ENCODE results near the gene TASP1. TPM values are rescaled to one million over a fixed set of nuclear protein-coding genes. Genes with fewer than 3 reads are reported as not detected.

Gene TASP1
- total RNA-seq, 2 experiments from 2014 or later: 10.7 to 11.3 TPM

DNA sequence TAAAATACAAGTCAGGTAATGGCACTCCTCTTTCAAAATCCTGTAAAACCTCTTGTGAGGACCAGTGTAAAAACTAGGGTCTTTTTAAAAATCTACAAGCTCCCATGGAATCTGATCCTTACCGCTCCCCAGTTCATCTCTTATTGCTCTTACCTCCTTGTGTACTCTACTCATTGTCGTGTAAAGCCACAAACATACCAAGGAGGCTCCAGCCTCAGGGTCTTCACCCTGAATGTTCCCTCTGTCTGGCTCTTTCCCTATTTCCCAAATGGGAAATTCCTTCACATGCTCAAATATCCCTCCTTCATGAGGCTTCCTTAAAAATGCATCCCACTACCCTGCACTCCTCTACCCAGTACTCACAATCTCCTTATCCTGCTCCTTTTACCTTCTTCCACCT lies 67.1 kb downstream of the TASP1 start:
- H3K4me3 Mint-ChIP-seq: no peak overlapping the region
- no peak overlapping the region for H3K4me3 ChIP-seq (ENCODE audit: low read length)
- H3K27ac ChIP-seq (ENCODE audit: low read depth in 1 of 2, low read length in 2 of 2): no peak overlapping the region
- no peaks in the 10 kb centered on the region for H3K27me3 ChIP-seq (ENCODE audit: control insufficient read depth in 1 of 2, insufficient read depth in 2 of 2, low read length in 2 of 2)
- POLR2A ChIA-PET: no interaction called here
- DNase-seq: no peak
- H3K4me1 ChIP-seq (ENCODE audit: insufficient read depth, low read length): no peaks in the 10 kb centered on the region
- peaks cover 0 to 5% of the 10 kb centered on the region in 2 experiments for H3K9me3 ChIP-seq (ENCODE audit: control insufficient read depth in 1 of 2, insufficient read depth in 1 of 2, low read length in 2 of 2)
- H3K4me1 Mint-ChIP-seq (ENCODE audit: low read depth): no peaks in the 10 kb centered on the region
- no peak overlapping the region for H3K27ac Mint-ChIP-seq
- H3K36me3 ChIP-seq (ENCODE audit: insufficient read depth, low read length): peaks cover 13% of the 10 kb centered on the region
- peaks cover 76% of the 10 kb centered on the region for H3K36me3 Mint-ChIP-seq (ENCODE audit: low read depth)
- CTCF ChIA-PET: no interaction called here
- H3K27me3 Mint-ChIP-seq: no peaks in the 10 kb centered on the region
- no peak for TF ChIP-seq CTCF (IDR thresholded peaks at IDR 0.05)
- ATAC-seq (ENCODE audit: poor library complexity): no peak
- peaks cover 4% of the 10 kb centered on the region for H3K9me3 Mint-ChIP-seq
- intact Hi-C loops (cut with DNase I, micrococcal nuclease): no loop called here

DNA sequence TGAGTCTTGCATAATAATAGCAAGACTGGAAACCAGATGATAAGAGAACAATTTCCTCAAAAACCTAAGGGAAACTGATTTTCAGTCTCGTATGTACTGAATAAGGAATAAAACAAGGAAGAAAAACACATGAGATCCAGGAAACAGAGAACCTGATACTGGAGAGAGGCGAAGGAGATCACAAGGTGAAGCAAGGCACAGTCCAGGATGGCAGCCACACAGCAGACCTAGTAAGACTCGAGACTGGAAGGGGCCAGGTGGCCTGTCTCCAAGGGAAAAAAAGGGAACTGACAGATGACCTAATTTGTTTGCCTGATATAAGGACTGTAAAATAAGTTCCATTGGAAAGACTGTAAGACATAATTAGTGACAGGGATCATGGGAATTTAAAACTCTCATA lies 71.1 kb downstream of the TASP1 start:
- ATAC-seq (ENCODE audit: poor library complexity) (no peak), DNase-seq (no peak)
- Mint-ChIP-seq H3K4me3 (no peak overlapping the region), H3K27me3 (no peaks in the 10 kb centered on the region), H3K27ac (no peak overlapping the region), H3K4me1 (ENCODE audit: low read depth) (no peaks in the 10 kb centered on the region), H3K9me3 (peaks cover 5% of the 10 kb centered on the region), H3K36me3 (ENCODE audit: low read depth) (peaks cover 75% of the 10 kb centered on the region)
- peaks cover 10% of the 10 kb centered on the region for H3K36me3 ChIP-seq (ENCODE audit: insufficient read depth, low read length)
- POLR2A ChIA-PET: no interaction called here
- TF ChIP-seq CTCF (IDR thresholded peaks at IDR 0.05): no peak
- intact Hi-C loops (cut with DNase I, micrococcal nuclease): no loop called here
- H3K9me3 ChIP-seq (ENCODE audit: control insufficient read depth in 1 of 2, insufficient read depth in 1 of 2, low read length in 2 of 2): no peaks in the 10 kb centered on the region
- no peaks in the 10 kb centered on the region for H3K27me3 ChIP-seq (ENCODE audit: control insufficient read depth in 1 of 2, insufficient read depth in 2 of 2, low read length in 2 of 2)
- H3K27ac ChIP-seq (ENCODE audit: low read depth in 1 of 2, low read length in 2 of 2): no peak overlapping the region
- no peak overlapping the region for H3K4me3 ChIP-seq (ENCODE audit: low read length)
- no peaks in the 10 kb centered on the region for H3K4me1 ChIP-seq (ENCODE audit: insufficient read depth, low read length)
- CTCF ChIA-PET: no interaction called here

- Mint-ChIP-seq H3K4me3 (no peak overlapping the region), H3K9me3 (peaks cover 5% of the 10 kb centered on the region), H3K4me1 (ENCODE audit: low read depth) (no peaks in the 10 kb centered on the region), H3K27ac (no peak overlapping the region), H3K36me3 (ENCODE audit: low read depth) (peaks cover 83% of the 10 kb centered on the region), H3K27me3 (no peaks in the 10 kb centered on the region)
- TF ChIP-seq CTCF (IDR thresholded peaks at IDR 0.05): no peak
- H3K27ac ChIP-seq (ENCODE audit: low read depth in 1 of 2, low read length in 2 of 2): no peak overlapping the region
- H3K27me3 ChIP-seq (ENCODE audit: control insufficient read depth in 1 of 2, insufficient read depth in 2 of 2, low read length in 2 of 2): no peaks in the 10 kb centered on the region
- H3K4me3 ChIP-seq (ENCODE audit: low read length): no peak overlapping the region
- intact Hi-C loops (cut with DNase I, micrococcal nuclease): no loop called here
- no peak for ATAC-seq (ENCODE audit: poor library complexity)
- ChIA-PET POLR2A (no interaction called here), CTCF (no interaction called here)
- no peaks in the 10 kb centered on the region for H3K4me1 ChIP-seq (ENCODE audit: insufficient read depth, low read length)
- H3K36me3 ChIP-seq (ENCODE audit: insufficient read depth, low read length): peaks cover 10% of the 10 kb centered on the region
- H3K9me3 ChIP-seq (ENCODE audit: control insufficient read depth in 1 of 2, insufficient read depth in 1 of 2, low read length in 2 of 2): peaks cover 0 to 4% of the 10 kb centered on the region in 2 experiments
- no peak for DNase-seq
Observed at GRCh38 chr20:13563854-13564253, 74.9 kb downstream of the TASP1 start.
